ENCODE results near the gene RSPO4.

The RSPO4 gene

GRCh38 chr20:1002682-1003561 lies 811 bp upstream of the RSPO4 start:
- no peaks in the 10 kb centered on the region for H3K4me1 ChIP-seq (ENCODE audit: low read length)
- no peaks in the 10 kb centered on the region for H3K9me3 ChIP-seq (replicated peaks; ENCODE audit: insufficient read depth, low read length)
- no peak overlapping the region for H3K27ac ChIP-seq (ENCODE audit: low read length)
- TF ChIP-seq, protein P1, sequence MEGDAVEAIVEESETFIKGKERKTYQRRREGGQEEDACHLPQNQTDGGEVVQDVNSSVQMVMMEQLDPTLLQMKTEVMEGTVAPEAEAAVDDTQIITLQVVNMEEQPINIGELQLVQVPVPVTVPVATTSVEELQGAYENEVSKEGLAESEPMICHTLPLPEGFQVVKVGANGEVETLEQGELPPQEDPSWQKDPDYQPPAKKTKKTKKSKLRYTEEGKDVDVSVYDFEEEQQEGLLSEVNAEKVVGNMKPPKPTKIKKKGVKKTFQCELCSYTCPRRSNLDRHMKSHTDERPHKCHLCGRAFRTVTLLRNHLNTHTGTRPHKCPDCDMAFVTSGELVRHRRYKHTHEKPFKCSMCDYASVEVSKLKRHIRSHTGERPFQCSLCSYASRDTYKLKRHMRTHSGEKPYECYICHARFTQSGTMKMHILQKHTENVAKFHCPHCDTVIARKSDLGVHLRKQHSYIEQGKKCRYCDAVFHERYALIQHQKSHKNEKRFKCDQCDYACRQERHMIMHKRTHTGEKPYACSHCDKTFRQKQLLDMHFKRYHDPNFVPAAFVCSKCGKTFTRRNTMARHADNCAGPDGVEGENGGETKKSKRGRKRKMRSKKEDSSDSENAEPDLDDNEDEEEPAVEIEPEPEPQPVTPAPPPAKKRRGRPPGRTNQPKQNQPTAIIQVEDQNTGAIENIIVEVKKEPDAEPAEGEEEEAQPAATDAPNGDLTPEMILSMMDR (IDR thresholded peaks at IDR 0.05; ENCODE audit: low read length): no peak
- TF ChIP-seq EZH2phosphoT487 (IDR thresholded peaks at IDR 0.05; ENCODE audit: low read length) (no peak), EZH2 (optimal IDR thresholded peaks at IDR 0.05; ENCODE audit: low read depth, low read length) (no peak)
- H3K79me2 ChIP-seq (ENCODE audit: low read length): no peaks in the 10 kb centered on the region
- H3F3A ChIP-seq (ENCODE audit: insufficient read depth, low read length): no peaks in the 10 kb centered on the region
- no peaks in the 10 kb centered on the region for H3K9me2 ChIP-seq (replicated peaks; ENCODE audit: insufficient read depth, low read length)
- no peaks in the 10 kb centered on the region for H4K20me1 ChIP-seq (ENCODE audit: insufficient read depth, low read length)
- no peak overlapping the region for H3K4me2 ChIP-seq (ENCODE audit: low read depth, low read length)
- H2AFZ ChIP-seq (ENCODE audit: low read length): no peak overlapping the region
- H3K27me3 ChIP-seq (replicated peaks; ENCODE audit: insufficient read depth, low read length): no peaks in the 10 kb centered on the region
- DNase-seq: no peak
- no peak overlapping the region for H3K9ac ChIP-seq (ENCODE audit: low read length)
- H3K4me3 ChIP-seq (ENCODE audit: low read length): no peak overlapping the region
- H3K36me3 ChIP-seq (replicated peaks; ENCODE audit: insufficient read depth, low read length): no peaks in the 10 kb centered on the region

GRCh38 chr20:1001116-1001515 lies 995 bp downstream of the RSPO4 start:
- DNase-seq: no peak

DNA sequence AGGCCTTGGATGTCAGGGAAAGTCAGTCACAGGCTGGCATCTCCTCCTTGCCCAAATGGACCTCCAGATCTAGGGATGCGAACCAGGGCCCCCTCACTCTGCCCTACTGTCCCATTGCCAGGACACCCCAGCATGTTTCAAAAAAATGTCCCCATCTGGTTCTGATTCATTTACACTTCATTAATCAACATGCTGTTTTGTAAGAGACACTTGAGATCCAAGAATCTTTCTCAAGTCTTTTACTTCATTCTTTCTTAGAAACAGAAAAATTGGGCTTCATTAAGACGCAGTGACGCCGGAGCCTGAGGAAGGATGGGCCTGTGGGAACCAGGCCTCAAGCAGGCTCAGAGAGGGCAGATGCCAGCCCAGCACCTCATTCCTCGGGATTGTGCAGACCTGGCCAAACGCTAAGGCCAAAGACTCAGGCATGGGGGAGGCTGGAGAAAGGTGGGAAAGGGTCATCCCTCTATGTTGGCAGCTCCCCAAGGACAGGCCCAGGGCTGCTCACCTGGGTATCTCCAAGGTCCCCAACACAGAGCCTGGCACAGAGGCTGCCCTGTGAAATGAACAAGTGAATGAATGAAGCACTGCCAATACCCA lies 3.8 kb downstream of the RSPO4 start:
- H3K27ac ChIP-seq (ENCODE audit: low read length): no peak overlapping the region
- H3K9me3 ChIP-seq (replicated peaks; ENCODE audit: insufficient read depth, low read length): no peaks in the 10 kb centered on the region
- no peak overlapping the region for H2AFZ ChIP-seq (ENCODE audit: low read length)
- H3K36me3 ChIP-seq (replicated peaks; ENCODE audit: insufficient read depth, low read length): no peaks in the 10 kb centered on the region
- H3K4me1 ChIP-seq (ENCODE audit: low read length): no peaks in the 10 kb centered on the region
- H3K9ac ChIP-seq (ENCODE audit: low read length): no peak overlapping the region
- TF ChIP-seq EZH2phosphoT487 (IDR thresholded peaks at IDR 0.05; ENCODE audit: low read length) (no peak), EZH2 (optimal IDR thresholded peaks at IDR 0.05; ENCODE audit: low read depth, low read length) (no peak)
- TF ChIP-seq, protein P1 (IDR thresholded peaks at IDR 0.05; ENCODE audit: low read length): no peak
- H3K4me2 ChIP-seq (ENCODE audit: low read depth, low read length): no peak overlapping the region
- H3K4me3 ChIP-seq (ENCODE audit: low read length): no peak overlapping the region
- no peaks in the 10 kb centered on the region for H3K27me3 ChIP-seq (replicated peaks; ENCODE audit: insufficient read depth, low read length)
- DNase-seq: no peak
- H4K20me1 ChIP-seq (ENCODE audit: insufficient read depth, low read length): no peaks in the 10 kb centered on the region
- H3F3A ChIP-seq (ENCODE audit: insufficient read depth, low read length): no peaks in the 10 kb centered on the region
- H3K9me2 ChIP-seq (replicated peaks; ENCODE audit: insufficient read depth, low read length): no peaks in the 10 kb centered on the region
- no peaks in the 10 kb centered on the region for H3K79me2 ChIP-seq (ENCODE audit: low read length)

More at GRCh38 chr20:1001116-1001515, 995 bp downstream of the RSPO4 start:
- no peak overlapping the region for H3K4me2 ChIP-seq (ENCODE audit: low read depth, low read length)
- no peaks in the 10 kb centered on the region for H3K27me3 ChIP-seq (replicated peaks; ENCODE audit: insufficient read depth, low read length)
- no peaks in the 10 kb centered on the region for H3K9me2 ChIP-seq (replicated peaks; ENCODE audit: insufficient read depth, low read length)
- no peaks in the 10 kb centered on the region for H3K4me1 ChIP-seq (ENCODE audit: low read length)
- H3F3A ChIP-seq (ENCODE audit: insufficient read depth, low read length): no peaks in the 10 kb centered on the region
- no peaks in the 10 kb centered on the region for H4K20me1 ChIP-seq (ENCODE audit: insufficient read depth, low read length)
- no peaks in the 10 kb centered on the region for H3K36me3 ChIP-seq (replicated peaks; ENCODE audit: insufficient read depth, low read length)
- no peak overlapping the region for H2AFZ ChIP-seq (ENCODE audit: low read length)
- H3K79me2 ChIP-seq (ENCODE audit: low read length): no peaks in the 10 kb centered on the region
- H3K9ac ChIP-seq (ENCODE audit: low read length): no peak overlapping the region
- no peaks in the 10 kb centered on the region for H3K9me3 ChIP-seq (replicated peaks; ENCODE audit: insufficient read depth, low read length)
- no peak overlapping the region for H3K4me3 ChIP-seq (ENCODE audit: low read length)
- no peak overlapping the region for H3K27ac ChIP-seq (ENCODE audit: low read length)
- TF ChIP-seq, protein P1 (IDR thresholded peaks at IDR 0.05; ENCODE audit: low read length): no peak
- no peak for TF ChIP-seq EZH2phosphoT487 (IDR thresholded peaks at IDR 0.05; ENCODE audit: low read length)
- no peak for TF ChIP-seq EZH2 (optimal IDR thresholded peaks at IDR 0.05; ENCODE audit: low read depth, low read length)

Measured in MM.1S (cell line).